Transverse colon (tissue), 4 donors: Measurements from ENCODE around the gene KIF7. TPM values are rescaled to one million over a fixed set of nuclear protein-coding genes. Genes with fewer than 3 reads are reported as not detected.

Experiments
- DNase-seq: peaks from one replicate; pipeline ENCODE4 v3.0.0-alpha.2; 2019
- H3K27ac ChIP-seq, 4 donors: fragments of 200-600 bp; sonication (generic); 2 replicates each; pipeline ENCODE4 v1.5.1; 2016 to 2018; ENCODE audit warnings: inconsistent platforms in 4 of 4
- H3K27me3 ChIP-seq: fragments of 200-600 bp; sonication (generic); 2 replicates; pipeline ENCODE4 v1.5.1; 2017; ENCODE audit warnings: inconsistent platforms
- H3K36me3 ChIP-seq, 4 donors: fragments of 200-600 bp; sonication (generic); 2 replicates each; pipeline ENCODE4 v1.5.1; 2017 to 2019; ENCODE audit warnings: inconsistent platforms in 4 of 4
- H3K4me1 ChIP-seq, 4 donors: fragments of 200-600 bp; sonication (generic); 2 replicates each; pipeline ENCODE4 v1.5.1; 2017 to 2020; ENCODE audit warnings: inconsistent platforms in 4 of 4
- H3K4me3 ChIP-seq, 4 donors: fragments of 200-600 bp; sonication (generic); 1 replicate in 1 of 4; 2 replicates in 3 of 4; pipeline versions ENCODE4 v1.5.1 to v1.6.1; 2017 to 2019; ENCODE audit warnings: inconsistent platforms in 4 of 4
- H3K9me3 ChIP-seq, 2 donors: fragments of 200-600 bp; sonication (generic); 2 replicates each; pipeline ENCODE4 v1.5.1; 2017 to 2019; ENCODE audit warnings: inconsistent platforms in 2 of 2
- EP300 ChIP-seq: sonication (generic); formaldehyde crosslinking; IDR thresholded peaks from one replicate; pipeline ENCODE4 v1.6.1; 2017; ENCODE audit warnings: antibody characterized with exemption, low read depth
- POLR2A ChIP-seq: fragments of 450-650 bp; IDR thresholded peaks from one replicate; pipeline ENCODE4 v1.6.1; 2016; ENCODE audit warnings: antibody characterized with exemption, mild to moderate bottlenecking, moderate library complexity
- POLR2AphosphoS5 ChIP-seq, 3 donors: sonication (generic); formaldehyde crosslinking; IDR thresholded peaks; one replicate each; pipeline ENCODE4 v1.6.1; 2016; ENCODE audit warnings: antibody characterized with exemption in 3 of 3
- WGBS, 2 donors: methylation state at CpG; one replicate each; pipeline ENCODE4 v1.1.5; 2018; ENCODE audit warnings: low coverage in 1 of 2; 5-methylcytosine and 5-hydroxymethylcytosine counted together
- in situ Hi-C, 4 donors: fragments of 200-750 bp; cut with MboI; loops; one replicate each; pipeline versions ENCODE4 v1.15.0 to v1.15.1; 2017; ENCODE audit warnings: low sequenced_read_pairs in 3 of 4, low pct_ligation_motif_present in 1 of 4, low pct_unique_long_range_greater_than_20kb in 1 of 4
- intact Hi-C: fragments of 100-400 bp; cut with DNase I; formaldehyde crosslinking; loops from one replicate; pipeline ENCODE4 v1.15.1; 2023; ENCODE audit warnings: low total_unique reads
- total RNA-seq, 4 donors: library from RNA; depleted of rRNA; stranded (reverse); fragments of >200 nt; gene quantifications; one replicate each; pipeline ENCODE4 v1.1.0, GENCODE V29; 2016
- TF ChIP-seq, protein P1 (sequence below), 5 experiments: fragments of 200-600 bp in 3 of 5; fragments of 450-650 bp in 2 of 5; sonication (generic) in 3 of 5; IDR thresholded peaks; 1 replicate in 2 of 5; 2 replicates in 3 of 5; pipeline ENCODE4 v1.5.1; 2016 to 2017; ENCODE audit warnings: antibody characterized with exemption in 5 of 5, inconsistent platforms in 3 of 5, mild to moderate bottlenecking in 2 of 5, moderate library complexity in 1 of 5

Gene KIF7
- total RNA-seq, 4 donors from 2014 or later: 2.3 to 11.5 (median 5.4) TPM

DNA sequence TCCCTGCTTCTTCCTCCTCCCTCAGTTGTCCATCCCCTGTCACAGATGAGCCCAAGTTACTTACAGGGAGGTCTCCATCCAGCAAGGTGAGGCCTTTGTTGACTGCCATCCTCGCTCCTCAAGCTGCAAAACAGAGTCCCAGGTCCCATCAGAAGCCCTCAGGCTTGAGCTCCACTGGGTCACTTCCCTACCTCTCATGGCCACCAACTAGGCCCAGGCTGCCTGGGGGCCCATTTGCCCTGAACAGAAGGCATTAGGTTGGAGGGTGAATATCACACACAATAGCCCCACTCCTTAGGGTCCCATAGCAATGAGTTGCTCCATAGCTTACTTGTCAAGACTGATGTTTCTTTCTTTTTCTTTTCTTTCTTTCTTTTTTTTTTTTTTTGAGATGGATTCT, 22.1 kb upstream of the KIF7 start:
- H3K4me1 ChIP-seq: peaks cover 13 to 24% (median 17%) of the 10 kb centered on the region in 4 donors
- TF ChIP-seq POLR2AphosphoS5 (IDR thresholded peaks at IDR 0.05) (no peak), POLR2A (no peak), EP300 (no peak)
- TF ChIP-seq, protein P1, sequence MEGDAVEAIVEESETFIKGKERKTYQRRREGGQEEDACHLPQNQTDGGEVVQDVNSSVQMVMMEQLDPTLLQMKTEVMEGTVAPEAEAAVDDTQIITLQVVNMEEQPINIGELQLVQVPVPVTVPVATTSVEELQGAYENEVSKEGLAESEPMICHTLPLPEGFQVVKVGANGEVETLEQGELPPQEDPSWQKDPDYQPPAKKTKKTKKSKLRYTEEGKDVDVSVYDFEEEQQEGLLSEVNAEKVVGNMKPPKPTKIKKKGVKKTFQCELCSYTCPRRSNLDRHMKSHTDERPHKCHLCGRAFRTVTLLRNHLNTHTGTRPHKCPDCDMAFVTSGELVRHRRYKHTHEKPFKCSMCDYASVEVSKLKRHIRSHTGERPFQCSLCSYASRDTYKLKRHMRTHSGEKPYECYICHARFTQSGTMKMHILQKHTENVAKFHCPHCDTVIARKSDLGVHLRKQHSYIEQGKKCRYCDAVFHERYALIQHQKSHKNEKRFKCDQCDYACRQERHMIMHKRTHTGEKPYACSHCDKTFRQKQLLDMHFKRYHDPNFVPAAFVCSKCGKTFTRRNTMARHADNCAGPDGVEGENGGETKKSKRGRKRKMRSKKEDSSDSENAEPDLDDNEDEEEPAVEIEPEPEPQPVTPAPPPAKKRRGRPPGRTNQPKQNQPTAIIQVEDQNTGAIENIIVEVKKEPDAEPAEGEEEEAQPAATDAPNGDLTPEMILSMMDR (IDR thresholded peaks at IDR 0.05): no peak
- in situ Hi-C loops (no loop called here), intact Hi-C loops (no loop called here)
- H3K9me3 ChIP-seq: no peaks in the 10 kb centered on the region
- no peaks in the 10 kb centered on the region for H3K27me3 ChIP-seq
- H3K36me3 ChIP-seq: no peaks in the 10 kb centered on the region
- no peak overlapping the region for H3K27ac ChIP-seq
- 89% methylated on average over 1 of the region's 1 CpG; no CpG with 5 or more reads in 1 of the 2 donors for WGBS, 2 donors
- no peak for DNase-seq
- H3K4me3 ChIP-seq: no peak overlapping the region

DNA sequence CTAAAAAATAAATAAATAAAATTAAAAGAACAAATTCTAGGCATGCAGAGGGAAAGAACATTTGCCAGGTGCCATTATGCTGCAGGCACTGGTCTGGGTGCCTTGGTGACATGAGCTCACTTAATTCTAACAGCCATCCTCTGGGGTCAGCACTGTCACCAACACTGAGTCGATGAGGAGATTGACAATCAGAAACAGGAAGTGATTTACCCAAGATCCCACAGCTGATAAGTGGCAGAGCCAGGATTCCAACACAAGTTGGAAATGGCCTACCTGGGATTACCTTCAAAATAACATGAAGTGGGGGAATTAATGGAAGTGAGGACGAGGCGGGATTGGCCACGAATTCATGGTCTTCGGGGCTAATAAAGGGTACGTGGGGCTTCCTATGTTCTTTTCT, 20.3 kb upstream of the KIF7 start:
- no peak for DNase-seq
- intact Hi-C loops: no loop called here
- TF ChIP-seq POLR2A (no peak), POLR2AphosphoS5 (IDR thresholded peaks at IDR 0.05) (no peak), EP300 (no peak)
- TF ChIP-seq, protein P1 (IDR thresholded peaks at IDR 0.05): no peak
- no peak overlapping the region for H3K4me3 ChIP-seq
- H3K4me1 ChIP-seq: peaks cover 6 to 14% (median 9%) of the 10 kb centered on the region in 4 donors
- no peak overlapping the region for H3K27ac ChIP-seq
- H3K27me3 ChIP-seq: no peaks in the 10 kb centered on the region
- no peaks in the 10 kb centered on the region for H3K9me3 ChIP-seq
- WGBS, 2 donors: 89% methylated on average over 5 to 6 of the region's 6 CpGs
- H3K36me3 ChIP-seq: no peaks in the 10 kb centered on the region
- in situ Hi-C loops: no loop called here

DNA sequence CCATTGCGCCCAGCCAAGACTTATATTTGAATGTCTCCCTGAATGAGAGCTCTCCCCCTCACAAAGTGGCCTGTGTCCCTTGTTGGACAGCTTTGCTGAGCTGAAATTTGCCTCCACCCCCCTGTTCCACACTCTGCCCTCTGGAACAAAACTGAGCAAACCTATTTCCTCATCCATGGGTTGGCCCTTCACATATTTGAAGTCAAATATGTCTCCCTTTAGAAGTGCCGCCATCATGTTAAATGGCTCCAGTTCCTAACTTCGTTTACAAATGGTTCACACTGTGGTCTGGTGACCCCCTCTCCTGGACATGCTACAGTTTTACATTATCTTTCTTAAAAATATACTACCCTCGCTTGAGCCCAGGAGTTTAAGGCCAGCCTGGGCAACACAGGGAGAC, 19.3 kb upstream of the KIF7 start:
- WGBS, 2 donors: 63 to 88% methylated on average over 3 to 4 of the region's 4 CpGs
- Histone ChIP-seq H3K9me3 (no peaks in the 10 kb centered on the region), H3K27ac (no peak overlapping the region), H3K36me3 (no peaks in the 10 kb centered on the region), H3K27me3 (no peaks in the 10 kb centered on the region), H3K4me3 (no peak overlapping the region), H3K4me1 (peaks cover 0 to 4% (median under 1%) of the 10 kb centered on the region in 4 donors)
- in situ Hi-C loops: no loop called here
- intact Hi-C loops: no loop called here
- TF ChIP-seq, protein P1 (IDR thresholded peaks at IDR 0.05): no peak
- no peak for TF ChIP-seq POLR2A
- no peak for TF ChIP-seq EP300
- no peak for TF ChIP-seq POLR2AphosphoS5 (IDR thresholded peaks at IDR 0.05)
- DNase-seq: no peak

DNA sequence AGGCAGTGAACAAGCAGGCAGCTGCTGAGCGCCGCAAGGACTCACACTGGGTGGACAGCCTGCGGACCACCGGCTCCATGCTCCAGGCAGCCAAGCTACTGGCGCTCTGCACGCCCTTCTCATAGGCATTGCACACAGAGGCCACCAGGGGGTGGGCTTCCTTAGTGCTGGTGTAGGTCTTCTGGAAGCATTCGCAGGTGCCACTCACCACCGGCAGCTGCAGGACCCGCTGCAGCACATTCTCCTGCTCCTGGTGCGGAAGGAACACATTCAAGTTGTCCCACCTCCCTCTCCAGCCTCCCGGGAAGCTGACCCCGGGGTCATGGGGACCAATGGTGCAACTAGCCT, 17.9 kb upstream of the KIF7 start:
- Histone ChIP-seq H3K27me3 (no peaks in the 10 kb centered on the region), H3K9me3 (no peaks in the 10 kb centered on the region), H3K4me3 (no peak overlapping the region), H3K27ac (no peak overlapping the region), H3K36me3 (no peaks in the 10 kb centered on the region), H3K4me1 (no peaks in the 10 kb centered on the region)
- in situ Hi-C loops (no loop called here), intact Hi-C loops (no loop called here)
- TF ChIP-seq EP300: no peak
- TF ChIP-seq, protein P1 (IDR thresholded peaks at IDR 0.05): peak in 3 of 5 experiments; percentile 26 to 29 (median 29)
- no peak for TF ChIP-seq POLR2A
- no peak for TF ChIP-seq POLR2AphosphoS5 (IDR thresholded peaks at IDR 0.05)
- 72 to 82% methylated on average over 2 to 12 of the region's 12 CpGs for WGBS, 2 donors
- no peak for DNase-seq
